Mammary epithelial cell (primary cell): ENCODE measurements around the gene RAB20.

Experiments used
- CTCF ChIP-seq, 2 donors: IDR thresholded peaks in 1 of 2; conservative IDR thresholded peaks in 1 of 2; 2 replicates each; pipeline ENCODE4 v1.5.1; 2011 to 2012; ENCODE audit warnings: inconsistent platforms in 2 of 2, low read length in 2 of 2, mild to moderate bottlenecking in 2 of 2, control low read depth in 1 of 2, low read depth in 1 of 2; ENCODE audit not compliant: insufficient read depth in 1 of 2; ENCODE audit errors: extremely low read depth in 1 of 2
- EZH2 ChIP-seq: IDR thresholded peaks from 2 replicates; pipeline ENCODE4 v1.6.1; 2012; ENCODE audit warnings: low read length, inconsistent platforms, borderline replicate concordance

- TF ChIP-seq CTCF (conservative IDR thresholded peaks at IDR 0.05 in 1 of 2, IDR thresholded peaks at IDR 0.05 in 1 of 2; ENCODE audit: extremely low read depth in 1 of 2, insufficient read depth in 1 of 2, low read depth in 1 of 2, low read length in 2 of 2) (peak; percentile 7 to 14), EZH2 (no peak)
Observed at GRCh38 chr13:110565296-110565695, 3.8 kb upstream of the RAB20 start.
